Uterus (tissue), 2 donors: ENCODE measurements around the gene SUFU.

Experiments used
- CTCF ChIP-seq, 4 experiments: fragments of 200-600 bp in 2 of 4; fragments of 450-650 bp in 2 of 4; sonication (generic) in 2 of 4; IDR thresholded peaks; one replicate each; pipeline ENCODE4 v1.5.1; 2016 to 2019; ENCODE audit warnings: antibody characterized with exemption in 4 of 4, mild to moderate bottlenecking in 2 of 4, moderate library complexity in 1 of 4
- POLR2A ChIP-seq, 2 donors: fragments of 450-650 bp; IDR thresholded peaks; one replicate each; pipeline ENCODE4 v1.6.1; 2016; ENCODE audit warnings: antibody characterized with exemption in 2 of 2, mild to moderate bottlenecking in 1 of 2, moderate library complexity in 1 of 2

- TF ChIP-seq CTCF (IDR thresholded peaks at IDR 0.05) (no peak), POLR2A (IDR thresholded peaks at IDR 0.05) (no peak)
Observed at GRCh38 chr10:102630663-102631062, 126.9 kb downstream of the SUFU start.
